Stimulated activated CD8-positive, alpha-beta memory T cell treated with anti-CD3 and anti-CD28 coated beads, Interleukin-4, amount 100 ng/mL, for 24 hours (primary cell): ENCODE results near the gene CACNA2D3.
"Not testable (repeated sequence)": the region's sequence is repeated elsewhere in the genome, so short reads cannot be mapped to it uniquely, and the experiment has no call there.

Experiments
- DNase-seq: peaks from one replicate; pipeline ENCODE4 v3.0.0-alpha.2; 2020; ENCODE audit warnings: low read depth

CACNA2D3 gene

GRCh38 chr3:54574906-54575617 is 452.7 kb downstream of the CACNA2D3 start:
- DNase-seq = no peak

GRCh38 chr3:54575618-54575960 is 453.2 kb downstream of the CACNA2D3 start:
- DNase-seq = no peak

- DNase-seq = no peak
These were observed 455.0 kb downstream of the CACNA2D3 start for GRCh38 chr3:54577313-54577712.

DNA sequence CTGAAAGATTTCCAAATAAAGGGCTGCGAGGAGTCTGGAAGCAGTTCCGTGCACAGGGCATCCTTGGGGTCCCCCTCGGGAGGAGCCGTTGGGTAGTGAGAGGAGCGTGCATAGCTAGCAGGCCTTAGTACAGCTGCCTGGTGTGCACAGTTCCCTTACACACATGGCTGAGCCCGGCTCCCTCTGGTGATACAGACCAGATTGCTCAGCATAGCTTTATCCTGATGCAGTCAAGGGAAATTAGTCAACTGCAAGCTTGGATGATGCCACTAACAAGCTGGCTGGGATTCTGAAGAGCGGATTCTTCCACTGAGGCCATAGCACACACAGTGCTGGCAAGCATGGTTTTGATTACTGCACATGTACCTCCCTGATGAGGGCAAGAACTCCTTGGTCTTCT is 456.1 kb downstream of the CACNA2D3 start:
- no peak for DNase-seq

DNA sequence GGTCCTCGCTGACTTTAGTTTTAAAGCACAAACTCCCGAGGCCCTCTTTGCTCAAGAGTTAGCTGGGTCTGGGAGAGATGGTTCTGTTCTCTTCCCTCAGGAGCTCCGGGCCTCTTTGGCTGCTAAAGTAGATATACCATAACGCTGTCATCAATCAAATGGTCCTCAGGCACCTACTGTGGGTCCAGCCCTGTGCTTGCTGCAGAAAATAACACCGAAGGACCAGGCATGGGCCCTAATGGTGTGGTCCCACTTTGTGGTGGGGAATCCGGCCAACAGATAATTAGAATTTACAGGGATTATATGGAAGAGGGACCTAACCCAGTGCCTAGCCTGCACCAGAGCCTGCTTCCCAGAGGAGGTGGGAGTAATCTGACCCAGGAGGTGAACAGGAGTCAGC is 458.1 kb downstream of the CACNA2D3 start:
- DNase-seq = no peak

GRCh38 chr3:54582424-54582823 is 460.1 kb downstream of the CACNA2D3 start:
- DNase-seq = no peak

GRCh38 chr3:54591157-54591556 is 468.8 kb downstream of the CACNA2D3 start:
- no peak for DNase-seq

GRCh38 chr3:54593653-54594052 is 471.3 kb downstream of the CACNA2D3 start:
- no peak for DNase-seq

DNA sequence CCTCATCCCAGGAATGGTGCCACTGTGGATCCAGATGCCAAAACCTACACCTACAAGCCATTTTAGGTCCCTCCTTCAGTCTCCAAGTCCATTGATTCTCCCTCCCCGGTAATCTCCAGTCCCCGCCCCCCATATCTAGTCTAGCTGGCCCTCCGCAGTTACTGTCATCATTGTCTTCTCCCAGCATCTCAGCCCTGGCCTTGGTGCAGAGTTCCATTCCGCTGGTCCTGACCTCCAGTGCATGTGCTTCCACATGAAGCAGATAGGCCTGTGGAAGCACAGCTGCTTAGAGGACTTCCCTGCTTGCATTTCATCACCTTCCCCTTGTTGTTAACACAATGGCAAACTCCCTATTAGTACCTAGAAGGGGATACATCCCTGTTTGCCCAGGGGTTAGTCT is 473.7 kb downstream of the CACNA2D3 start:
- DNase-seq = no peak

DNA sequence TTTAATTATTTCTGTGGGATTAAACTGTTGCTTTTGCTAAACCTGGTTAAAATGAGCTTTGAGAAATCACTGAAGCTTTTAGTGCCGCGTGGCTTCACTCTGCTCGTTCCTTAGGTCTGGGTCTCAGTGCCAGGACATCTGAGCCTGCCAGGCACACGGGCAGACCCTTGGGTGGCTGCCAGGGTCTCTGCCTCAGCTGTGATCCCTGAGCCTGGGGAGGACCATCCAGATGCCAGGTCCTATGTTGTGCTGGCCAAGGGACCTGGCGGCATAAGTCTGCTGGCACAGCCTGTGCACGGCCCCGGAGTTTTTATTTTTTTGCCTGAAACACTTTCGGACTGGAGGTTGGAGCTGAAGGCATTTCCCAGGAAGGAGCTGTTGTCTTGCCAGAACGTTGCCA is 477.4 kb downstream of the CACNA2D3 start:
- DNase-seq = no peak

GRCh38 chr3:54600441-54601204 is 478.3 kb downstream of the CACNA2D3 start:
- DNase-seq = no peak

DNA sequence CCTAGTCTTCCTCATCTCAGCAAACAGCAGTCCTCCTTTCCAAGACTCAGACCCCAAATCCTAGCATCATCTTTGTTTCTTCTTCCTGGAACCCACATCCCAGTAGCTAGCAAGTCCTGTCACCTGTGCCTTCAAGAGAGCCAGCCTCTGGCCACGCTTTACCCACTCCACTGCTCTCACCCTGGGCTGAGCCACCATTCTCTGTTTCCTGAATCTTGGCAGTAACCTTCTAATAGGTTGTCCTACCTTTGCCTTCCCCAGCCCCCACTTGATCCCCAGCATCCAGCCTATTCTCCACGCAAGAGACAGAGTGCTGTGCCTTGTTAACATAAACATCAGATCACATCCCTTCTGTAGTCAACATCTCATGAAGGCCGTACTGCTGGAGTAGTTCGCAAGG is 482.1 kb downstream of the CACNA2D3 start:
- DNase-seq = no peak

GRCh38 chr3:54608041-54608440 is 485.7 kb downstream of the CACNA2D3 start:
- no peak for DNase-seq

DNA sequence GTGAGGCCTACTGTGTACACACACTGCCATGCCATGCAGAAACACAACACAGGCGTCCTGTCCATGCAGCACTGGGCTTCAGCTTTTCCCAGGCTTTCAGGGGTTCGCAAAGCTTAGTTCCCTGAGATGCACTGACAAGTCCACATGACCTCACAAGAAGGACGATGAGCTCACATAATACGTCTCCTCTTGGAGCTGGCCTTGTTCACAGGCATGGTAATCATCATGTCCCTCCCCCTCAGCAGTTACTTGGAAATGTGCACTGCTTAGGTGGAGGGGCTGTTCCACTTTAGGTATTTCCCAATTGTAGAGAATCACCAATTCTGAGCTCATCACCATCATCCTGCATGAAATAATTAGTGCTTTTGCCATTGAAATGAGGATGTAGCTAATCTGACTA is 496.7 kb downstream of the CACNA2D3 start:
- no peak for DNase-seq

GRCh38 chr3:54619531-54619930 is 497.2 kb downstream of the CACNA2D3 start:
- DNase-seq = no peak

DNA sequence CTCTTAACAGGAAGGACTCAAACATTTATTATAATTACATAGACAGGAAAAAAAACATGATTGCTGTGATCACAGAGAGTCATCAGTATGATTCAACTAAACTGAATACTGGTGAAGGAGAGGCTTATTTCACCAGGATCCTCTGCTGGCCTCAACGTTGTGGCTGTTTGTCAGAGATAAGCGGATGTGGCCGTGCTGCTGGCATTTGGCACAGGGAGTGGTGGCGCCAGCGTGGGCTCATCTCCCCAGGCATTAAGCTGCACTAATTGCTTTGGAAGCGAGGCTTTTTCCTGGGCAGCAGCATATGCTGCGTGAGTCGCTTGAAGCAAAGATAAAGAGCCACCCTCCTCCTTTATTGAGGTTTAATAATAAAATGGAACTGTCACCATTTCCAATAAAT is 498.8 kb downstream of the CACNA2D3 start:
- no peak for DNase-seq

GRCh38 chr3:54622678-54623077 is 500.3 kb downstream of the CACNA2D3 start:
- DNase-seq = no peak

DNA sequence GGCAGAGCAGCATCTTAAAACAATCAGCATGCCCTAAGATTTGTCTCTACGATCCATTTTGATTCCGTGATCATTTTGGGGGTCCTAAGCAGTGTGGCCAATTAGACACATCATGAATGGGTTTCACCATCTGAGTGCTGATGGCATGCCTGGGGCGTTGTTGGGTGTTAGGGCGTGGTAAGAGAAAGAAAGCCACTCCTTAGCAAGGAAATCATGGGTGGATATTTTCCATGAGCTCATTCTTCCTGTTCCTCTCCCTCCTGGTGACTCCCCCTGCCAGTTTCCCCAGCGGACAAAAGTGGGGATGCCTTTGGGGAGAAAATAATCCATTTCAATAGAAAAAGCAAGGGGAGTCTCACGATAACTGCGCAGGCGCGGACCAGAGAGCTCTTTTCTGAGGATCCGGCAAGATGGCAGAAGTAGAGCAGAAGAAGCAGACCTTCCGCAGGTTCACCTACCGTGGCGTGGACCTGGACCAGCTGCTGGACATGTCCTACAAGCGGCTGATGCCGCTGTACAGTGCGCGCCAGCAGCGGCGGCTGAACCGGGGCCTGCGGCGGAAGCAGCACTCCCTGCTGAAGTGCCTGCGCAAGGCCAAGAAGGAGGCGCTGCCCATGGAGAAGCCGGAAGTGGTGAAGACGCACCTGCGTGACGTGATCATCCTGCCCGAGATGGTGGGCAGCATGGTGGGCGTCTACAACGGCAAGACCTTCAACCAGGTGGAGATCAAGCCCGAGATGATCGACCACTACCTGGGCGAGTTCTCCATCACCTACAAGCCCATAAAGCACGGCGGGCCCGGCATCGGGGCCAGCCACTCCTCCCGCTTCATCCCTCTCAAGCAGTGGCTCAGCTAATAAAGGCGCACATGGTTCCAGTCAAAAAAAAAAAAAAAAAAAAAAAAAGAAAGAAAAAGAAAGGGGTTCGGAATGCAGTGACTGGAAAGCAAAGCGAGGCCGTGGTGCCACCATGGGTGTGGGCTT is 503.7 kb downstream of the CACNA2D3 start:
- no peak for DNase-seq

DNA sequence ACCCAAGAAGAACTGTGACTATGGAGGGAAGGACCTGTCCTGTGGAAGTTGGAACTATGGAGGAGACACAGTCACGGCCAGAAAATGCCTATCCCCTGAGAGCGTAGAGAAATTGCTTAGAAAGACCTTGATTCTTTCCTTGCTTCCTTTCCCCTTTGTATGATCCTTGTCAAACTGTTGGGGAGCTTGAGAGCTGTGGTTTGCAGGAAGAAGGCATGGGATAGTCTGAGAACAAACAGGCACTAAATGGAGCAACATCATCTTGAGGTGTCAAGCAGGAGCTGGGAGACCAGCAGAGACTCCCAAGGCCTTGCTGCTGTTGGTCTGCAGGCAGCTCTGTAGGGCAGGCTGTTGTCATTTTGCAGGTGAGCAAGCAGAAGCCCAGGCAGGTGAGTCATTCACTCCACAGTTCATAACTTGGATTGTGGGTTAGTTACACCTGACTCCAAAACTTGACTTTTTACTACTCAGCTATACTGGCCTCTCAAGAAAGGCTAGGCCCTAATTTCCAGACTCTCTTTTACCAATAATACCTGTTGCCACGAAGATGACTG is 506.6 kb downstream of the CACNA2D3 start:
- no peak for DNase-seq

DNA sequence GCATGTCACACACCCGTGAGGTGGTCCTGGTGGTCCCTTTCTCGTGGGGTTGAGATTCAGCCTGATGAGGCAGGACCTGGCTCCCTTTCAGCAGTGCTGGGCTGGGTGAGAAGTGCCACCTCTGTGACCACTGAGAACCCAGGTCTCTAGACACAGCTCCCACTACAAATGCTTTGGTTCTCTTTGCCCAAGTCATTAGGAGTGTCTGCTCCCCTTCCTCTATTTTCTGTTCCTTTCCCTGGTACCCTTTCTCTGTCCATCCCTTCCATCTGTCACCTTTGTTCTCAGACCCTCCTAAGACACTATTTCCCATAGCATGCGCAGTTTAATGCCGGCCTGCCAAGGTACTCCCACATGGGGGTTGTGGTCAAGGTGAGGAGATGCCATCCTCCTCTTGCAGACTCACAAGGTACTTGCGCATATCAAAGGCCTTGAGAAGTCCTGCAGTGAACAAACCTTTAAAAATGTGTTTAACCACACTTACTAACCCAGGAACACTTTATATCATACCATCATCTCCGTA is 507.8 kb downstream of the CACNA2D3 start:
- DNase-seq = no peak

GRCh38 chr3:54631001-54631400 is 508.6 kb downstream of the CACNA2D3 start:
- not testable (repeated sequence) for DNase-seq
